HepG2 (cell line): ENCODE results near the gene DCAKD. TPM values are rescaled to one million over a fixed set of nuclear protein-coding genes. Genes with fewer than 3 reads are reported as not detected.
A peak's percentile ranks its signal among the peaks of the same experiment; 100 is the strongest.

ENCODE experiments used
- BHLHE40 ChIP-seq: IDR thresholded peaks from 2 replicates; pipeline ENCODE4 v1.6.1; 2011; ENCODE audit warnings: low read length, improper control_type of control experiment
- CBX1 ChIP-seq: IDR thresholded peaks from one replicate; pipeline ENCODE4 v1.6.1; 2016; ENCODE audit warnings: antibody characterized with exemption, low read depth
- CBX5 ChIP-seq: sonication (generic); formaldehyde crosslinking; IDR thresholded peaks from 2 replicates; pipeline ENCODE4 v1.4.0; 2020; ENCODE audit warnings: missing genetic modification reagents, borderline replicate concordance
- FOSL1 ChIP-seq: sonication (generic); formaldehyde crosslinking; IDR thresholded peaks from 2 replicates; pipeline ENCODE4 v1.9.0; 2021; ENCODE audit warnings: missing genetic modification reagents, borderline replicate concordance
- FOSL2 ChIP-seq: sonication (generic); formaldehyde crosslinking; IDR thresholded peaks from 2 replicates; pipeline ENCODE4 v1.4.0; 2020; ENCODE audit warnings: missing genetic modification reagents
- HDAC1 ChIP-seq: sonication (generic); formaldehyde crosslinking; IDR thresholded peaks from 2 replicates; pipeline ENCODE4 v1.5.1; 2020; ENCODE audit warnings: mild to moderate bottlenecking, missing genetic modification reagents
- HIVEP1 ChIP-seq: sonication (generic); formaldehyde crosslinking; IDR thresholded peaks from 2 replicates; pipeline ENCODE4 v1.4.0; 2020; ENCODE audit warnings: mild to moderate bottlenecking, missing genetic modification reagents
- HNF4G ChIP-seq, 2 experiments: sonication (generic) in 1 of 2; formaldehyde crosslinking in 1 of 2; IDR thresholded peaks; 2 replicates each; pipeline versions ENCODE4 v1.4.0 to v1.6.1; 2011 to 2020; ENCODE audit warnings: borderline replicate concordance in 2 of 2, low read depth in 2 of 2, mild to moderate bottlenecking in 2 of 2, low read length in 1 of 2, missing genetic modification reagents in 1 of 2, moderate library complexity in 1 of 2
- HNRNPUL1 ChIP-seq: fragments of 200-400 bp; formaldehyde crosslinking; IDR thresholded peaks from 2 replicates; pipeline ENCODE4 v1.6.1; 2017; ENCODE audit warnings: low read depth, mild to moderate bottlenecking, low read length, moderate library complexity
- IRF9 ChIP-seq: sonication (generic); formaldehyde crosslinking; IDR thresholded peaks from 2 replicates; pipeline ENCODE4 v1.8.0; 2022; ENCODE audit warnings: missing genetic modification reagents, mild to moderate bottlenecking, borderline replicate concordance
- KDM5A ChIP-seq: fragments of 200-600 bp; sonication (generic); IDR thresholded peaks from 2 replicates; pipeline ENCODE4 v1.7.0; 2018; ENCODE audit warnings: antibody characterized with exemption, mild to moderate bottlenecking, low read length, borderline replicate concordance
- NFE2L2 ChIP-seq: fragments of 150-350 bp; IDR thresholded peaks from 2 replicates; pipeline ENCODE4 v1.6.1; 2014; ENCODE audit warnings: low read length
- NONO ChIP-seq, 2 experiments: fragments of 450-650 bp in 1 of 2; sonication (generic) in 1 of 2; formaldehyde crosslinking in 1 of 2; IDR thresholded peaks in 1 of 2; conservative IDR thresholded peaks in 1 of 2; 2 replicates each; pipeline versions ENCODE4 v1.6.1 to v1.8.0; 2017 to 2022; ENCODE audit warnings: mild to moderate bottlenecking in 1 of 2, missing genetic modification reagents in 1 of 2, moderate library complexity in 1 of 2
- NR3C1 ChIP-seq: sonication (generic); formaldehyde crosslinking; IDR thresholded peaks from 2 replicates; pipeline ENCODE4 v1.4.0; 2020; ENCODE audit warnings: missing genetic modification reagents
- PPARG ChIP-seq: conservative IDR thresholded peaks from 2 replicates; pipeline ENCODE4 v1.6.1; 2016; ENCODE audit warnings: missing biosample characterization, missing genetic modification reagents
- RNF2 ChIP-seq: fragments of 450-650 bp; conservative IDR thresholded peaks from 2 replicates; pipeline ENCODE4 v1.6.1; 2016; ENCODE audit warnings: low read depth
- TEF ChIP-seq: sonication (generic); formaldehyde crosslinking; IDR thresholded peaks from 2 replicates; pipeline ENCODE4 v1.5.0; 2020; ENCODE audit warnings: missing genetic modification reagents
- USF2 ChIP-seq, 2 experiments: sonication (generic) in 1 of 2; formaldehyde crosslinking in 1 of 2; IDR thresholded peaks; 2 replicates each; pipeline versions ENCODE4 v1.5.1 to v1.6.1; 2011 to 2020; ENCODE audit warnings: borderline replicate concordance in 1 of 2, low read depth in 1 of 2, low read length in 1 of 2, mild to moderate bottlenecking in 1 of 2, missing genetic modification reagents in 1 of 2, moderate library complexity in 1 of 2
- ZBTB38 ChIP-seq: sonication (generic); formaldehyde crosslinking; IDR thresholded peaks from 2 replicates; pipeline ENCODE4 v1.5.1; 2020; ENCODE audit warnings: mild to moderate bottlenecking, missing genetic modification reagents
- ZEB1 ChIP-seq: IDR thresholded peaks from 2 replicates; pipeline ENCODE4 v1.6.1; 2012; ENCODE audit warnings: mild to moderate bottlenecking, low read depth, inconsistent platforms; ENCODE audit not compliant: insufficient replicate concordance
- ZFP1 ChIP-seq: IDR thresholded peaks from 2 replicates; pipeline ENCODE4 v1.6.1; 2016
- ZNF20 ChIP-seq: sonication (generic); formaldehyde crosslinking; IDR thresholded peaks from 2 replicates; pipeline ENCODE4 v1.4.0; 2020; ENCODE audit warnings: mild to moderate bottlenecking, moderate library complexity, missing genetic modification reagents
- ZNF335 ChIP-seq: sonication (generic); formaldehyde crosslinking; IDR thresholded peaks from 2 replicates; pipeline ENCODE4 v1.4.0; 2020; ENCODE audit warnings: missing genetic modification reagents
- ZNF382 ChIP-seq: sonication (generic); formaldehyde crosslinking; IDR thresholded peaks from 2 replicates; pipeline ENCODE4 v1.5.0; 2020; ENCODE audit warnings: missing genetic modification reagents, mild to moderate bottlenecking, borderline replicate concordance
- ZNF572 ChIP-seq: sonication (generic); formaldehyde crosslinking; IDR thresholded peaks from 2 replicates; pipeline ENCODE4 v1.5.1; 2020; ENCODE audit warnings: mild to moderate bottlenecking, missing genetic modification reagents
- ZNF75D ChIP-seq: sonication (generic); formaldehyde crosslinking; IDR thresholded peaks from 2 replicates; pipeline ENCODE4 v1.8.1; 2023; ENCODE audit warnings: missing genetic modification reagents, mild to moderate bottlenecking, borderline replicate concordance
- polyA plus RNA-seq, 8 experiments: library from polyadenylated mRNA; depleted of rRNA in 3 of 8; stranded (reverse) in 7 of 8; unstranded in 1 of 8; fragments of >200 nt; fragmentation: Illumina TruSeq in 4 of 8; extraction: Trizol in 4 of 8; gene quantifications; 2 replicates each; pipeline versions ENCODE4 v1.2.1 to v1.2.3, GENCODE V29; 2011 to 2016; ENCODE audit warnings: low read depth in 4 of 8, missing spikeins in 1 of 8, mixed read lengths in 1 of 8; ENCODE audit not compliant: insufficient read depth in 1 of 8
- total RNA-seq, 5 experiments: library from RNA; depleted of rRNA; stranded (reverse); fragments of >200 nt; fragmentation: Illumina TruSeq; extraction: Trizol; gene quantifications; 2 replicates each; pipeline ENCODE4 v1.2.3, GENCODE V29; 2016; ENCODE audit warnings: low read depth in 1 of 5

Gene DCAKD
- total and polyA plus RNA-seq, 2 of the 13 experiments (the other 11 are each of a cell fraction or from before 2014, with no cell fraction given), result 25.9 to 29.2 TPM

GRCh38 chr17:45091778-45092425, 40.5 kb upstream of the DCAKD start (continued):
- TF ChIP-seq USF2 (IDR thresholded peaks at IDR 0.05; ENCODE audit: low read depth, low read length) (peak; percentile 18; the same call in 1 of the 2 replicates), USF2 (CRISPR knock-in tag; IDR thresholded peaks at IDR 0.05; ENCODE audit: borderline replicate concordance) (no peak), ZNF382 (CRISPR knock-in tag) (no peak), HNRNPUL1 (no peak), ZNF572 (CRISPR knock-in tag) (0 out of 2 replicates have a peak, but pooled peaks have one; percentile 28), NFE2L2 (no peak), HDAC1 (CRISPR knock-in tag) (no peak), ZEB1 (no peak), RNF2 (no peak), FOSL1 (CRISPR knock-in tag) (0 out of 2 replicates have a peak, but pooled peaks have one; percentile 29), HIVEP1 (CRISPR knock-in tag) (no peak), ZFP1 (no peak), ZNF335 (CRISPR knock-in tag) (no peak), ZNF20 (no peak), ZNF75D (CRISPR knock-in tag) (no peak), HNF4G (IDR thresholded peaks at IDR 0.05; ENCODE audit: borderline replicate concordance, low read depth, low read length) (no peak), HNF4G (CRISPR knock-in tag; IDR thresholded peaks at IDR 0.05; ENCODE audit: borderline replicate concordance, low read depth) (no peak), NONO (IDR thresholded peaks at IDR 0.05) (no peak), NONO (CRISPR knock-in tag; conservative IDR thresholded peaks at IDR 0.05) (no peak), TEF (no peak), KDM5A (no peak), CBX5 (CRISPR knock-in tag) (no peak; the same call in 1 of the 2 replicates), BHLHE40 (peak; percentile 15; the same call in 1 of the 2 replicates), NR3C1 (CRISPR knock-in tag) (no peak), FOSL2 (CRISPR knock-in tag) (peak; percentile 92), CBX1 (no peak), IRF9 (0 out of 2 replicates have a peak, but pooled peaks have one; percentile 45), ZBTB38 (0 out of 2 replicates have a peak, but pooled peaks have one; percentile 42), PPARG (no peak)
